PC-9 (cell line): ENCODE data around the gene ZCCHC14. TPM values are rescaled to one million over a fixed set of nuclear protein-coding genes. Genes with fewer than 3 reads are reported as not detected.

Experiments
- BruUV-seq: library from RNA; stranded (reverse); fragments of 400-500 nt; replicated peaks from 2 replicates; lab custom pipeline; 2021; lab: Mats Ljungman, UMichigan
- CTCF ChIA-PET: fragments of 300-600 bp; sonication (Branson Sonifier 250); formaldehyde crosslinking; loops from one replicate; lab custom pipeline; 2022; ENCODE audit warnings: antibody characterized with exemption; lab: Charles Lee
- POLR2A ChIA-PET: fragments of 300-600 bp; sonication (Branson Sonifier 250); formaldehyde crosslinking; loops from one replicate; lab custom pipeline; 2022; ENCODE audit warnings: antibody characterized with exemption; ENCODE audit not compliant: unreplicated experiment; lab: Charles Lee
- DNase-seq, 2 experiments: peaks; one replicate each; pipeline versions ENCODE4 v3.0.0 to v3.0.0-alpha.2; 2015 to 2022; ENCODE audit warnings: mixed read lengths in 1 of 2
- H2AFZ ChIP-seq: fragments of 200-600 bp; sonication (generic); 2 replicates; pipeline ENCODE4 v1.8.1; 2017; ENCODE audit warnings: antibody characterized with exemption
- H3F3A ChIP-seq: fragments of 200-600 bp; sonication (generic); 2 replicates; pipeline ENCODE4 v1.8.1; 2017; ENCODE audit warnings: antibody characterized with exemption, mild to moderate bottlenecking, low read depth; ENCODE audit not compliant: insufficient read depth
- H3K27ac ChIP-seq: fragments of 200-600 bp; sonication (generic); 2 replicates; pipeline ENCODE4 v1.6.1; 2016; ENCODE audit warnings: mixed run types
- H3K27me3 ChIP-seq: fragments of 200-600 bp; sonication (generic); 2 replicates; pipeline ENCODE4 v1.6.1; 2016; ENCODE audit warnings: low read depth, mixed run types; ENCODE audit not compliant: insufficient read depth
- H3K36me3 ChIP-seq: fragments of 200-600 bp; sonication (generic); 2 replicates; pipeline ENCODE4 v1.6.1; 2016; ENCODE audit warnings: low read depth, mixed run types
- H3K4me1 ChIP-seq: fragments of 200-600 bp; sonication (generic); replicated peaks from 2 replicates; pipeline ENCODE4 v1.6.1; 2016; ENCODE audit warnings: mixed run types; ENCODE audit not compliant: insufficient read depth
- H3K4me2 ChIP-seq: fragments of 200-600 bp; sonication (generic); 2 replicates; pipeline ENCODE4 v1.6.1; 2017; ENCODE audit warnings: mixed run types
- H3K4me3 ChIP-seq: fragments of 200-600 bp; sonication (generic); 2 replicates; pipeline ENCODE4 v1.6.1; 2016; ENCODE audit warnings: mixed run types
- H3K79me2 ChIP-seq: fragments of 200-600 bp; sonication (generic); 2 replicates; pipeline ENCODE4 v1.6.1; 2017; ENCODE audit warnings: low read depth, mixed run types
- H3K9me2 ChIP-seq: fragments of 200-600 bp; sonication (generic); 2 replicates; pipeline ENCODE4 v1.8.1; 2017; ENCODE audit warnings: mild to moderate bottlenecking; ENCODE audit not compliant: insufficient read depth
- H3K9me3 ChIP-seq: fragments of 200-600 bp; sonication (generic); 2 replicates; pipeline ENCODE4 v1.8.1; 2016; ENCODE audit warnings: low read depth; ENCODE audit not compliant: insufficient read depth
- H4K20me1 ChIP-seq: fragments of 200-600 bp; sonication (generic); 2 replicates; pipeline ENCODE4 v1.8.1; 2017; ENCODE audit not compliant: insufficient read depth
- CTCF ChIP-seq: fragments of 200-600 bp; sonication (generic); conservative IDR thresholded peaks from 2 replicates; pipeline ENCODE4 v1.6.1; 2017; ENCODE audit warnings: mixed run types, antibody characterized with exemption, mild to moderate bottlenecking, moderate library complexity
- EZH2 ChIP-seq: fragments of 200-600 bp; sonication (generic); IDR thresholded peaks from 2 replicates; pipeline ENCODE4 v1.8.0; 2017; ENCODE audit warnings: antibody characterized with exemption, low read depth
- intact Hi-C: fragments of 100-400 bp; cut with micrococcal nuclease; formaldehyde crosslinking; loops from one replicate; pipeline ENCODE4 v1.10.0; 2022; ENCODE audit not compliant: unreplicated experiment
- total RNA-seq: library from RNA; stranded (reverse); gene quantifications from 2 replicates; pipeline ENCODE4 v1.2.3, GENCODE V29; 2021

ZCCHC14 gene
- total RNA-seq, 1 experiment from 2014 or later: 17.9 TPM

- intact Hi-C loops: no loop called here
- no peak overlapping the region for H3K4me2 ChIP-seq
- no peak overlapping the region for H3K4me3 ChIP-seq
- TF ChIP-seq EZH2: no peak
- TF ChIP-seq CTCF: no peak
- DNase-seq: no peak
- ChIA-PET CTCF (no interaction called here), POLR2A (interaction anchor here (0.7 kb wide), 1 partner anchor 999 kb away, joined by 3 read pairs; no protein-coding TSS in a partner anchor)
- H3K79me2 ChIP-seq: peaks cover 17% of the 10 kb centered on the region
- H3K27ac ChIP-seq: no peak overlapping the region
- no TSS peak for BruUV-seq
- H3K9me2 ChIP-seq: no peaks in the 10 kb centered on the region
- no peaks in the 10 kb centered on the region for H3K4me1 ChIP-seq
- H2AFZ ChIP-seq: no peak overlapping the region
- no peaks in the 10 kb centered on the region for H3K27me3 ChIP-seq
- peaks cover 38% of the 10 kb centered on the region for H4K20me1 ChIP-seq
- no peaks in the 10 kb centered on the region for H3K36me3 ChIP-seq
- no peaks in the 10 kb centered on the region for H3F3A ChIP-seq
- no peaks in the 10 kb centered on the region for H3K9me3 ChIP-seq
Measured at GRCh38 chr16:87369117-87369765, 123.6 kb downstream of the ZCCHC14 start.

GRCh38 chr16:87368029-87368770, 124.6 kb downstream of the ZCCHC14 start:
- Histone ChIP-seq H3F3A (no peaks in the 10 kb centered on the region), H3K9me3 (no peaks in the 10 kb centered on the region), H2AFZ (no peak overlapping the region), H3K27ac (no peak overlapping the region), H3K4me3 (no peak overlapping the region), H3K36me3 (no peaks in the 10 kb centered on the region), H4K20me1 (peaks cover 33% of the 10 kb centered on the region), H3K9me2 (no peaks in the 10 kb centered on the region), H3K79me2 (peaks cover 8% of the 10 kb centered on the region; the same call in 1 of the 2 replicates), H3K27me3 (no peaks in the 10 kb centered on the region), H3K4me1 (no peaks in the 10 kb centered on the region), H3K4me2 (no peak overlapping the region)
- ChIA-PET CTCF (no interaction called here), POLR2A (no interaction called here)
- TF ChIP-seq CTCF: no peak
- TF ChIP-seq EZH2: no peak
- intact Hi-C loops: no loop called here
- DNase-seq: no peak
- no TSS peak for BruUV-seq

- Histone ChIP-seq H4K20me1 (peaks cover 33% of the 10 kb centered on the region), H3F3A (no peaks in the 10 kb centered on the region), H3K27ac (no peak overlapping the region), H3K4me3 (no peak overlapping the region), H3K27me3 (no peaks in the 10 kb centered on the region), H3K79me2 (peaks cover 8% of the 10 kb centered on the region; the same call in 1 of the 2 replicates), H3K36me3 (no peaks in the 10 kb centered on the region), H3K4me2 (no peak overlapping the region), H3K9me2 (no peaks in the 10 kb centered on the region), H3K4me1 (no peaks in the 10 kb centered on the region), H2AFZ (no peak overlapping the region), H3K9me3 (no peaks in the 10 kb centered on the region)
- DNase-seq: no peak
- intact Hi-C loops: no loop called here
- ChIA-PET POLR2A (no interaction called here), CTCF (no interaction called here)
- no TSS peak for BruUV-seq
- TF ChIP-seq EZH2 (no peak), CTCF (no peak)
Measured at GRCh38 chr16:87367529-87367928, 125.3 kb downstream of the ZCCHC14 start.
